ENCODE data around the gene TGFBI.

Gene TGFBI

GRCh38 chr5:136087961-136088871 is 59.4 kb downstream of the TGFBI start:
- DNase-seq (ENCODE audit: low read depth in 2 of 2), result no peak

GRCh38 chr5:136089791-136090190 is 61.0 kb downstream of the TGFBI start:
- no peak for DNase-seq (ENCODE audit: low read depth in 2 of 2)

GRCh38 chr5:136090319-136090718 is 61.5 kb downstream of the TGFBI start:
- no peak for DNase-seq (ENCODE audit: low read depth in 2 of 2)

- DNase-seq (ENCODE audit: low read depth in 2 of 2), result no peak
Observed at GRCh38 chr5:136094189-136094912, 65.6 kb downstream of the TGFBI start.

- no peak for DNase-seq (ENCODE audit: low read depth in 2 of 2)
Observed at GRCh38 chr5:136094913-136095641, 66.3 kb downstream of the TGFBI start.

GRCh38 chr5:136098176-136098575 is 69.4 kb downstream of the TGFBI start:
- DNase-seq (ENCODE audit: low read depth in 2 of 2), result no peak

GRCh38 chr5:136099870-136100269 is 71.1 kb downstream of the TGFBI start:
- DNase-seq (ENCODE audit: low read depth in 2 of 2), result no peak

- DNase-seq (ENCODE audit: low read depth in 2 of 2), result no peak
Observed at GRCh38 chr5:136101884-136102283, 73.1 kb downstream of the TGFBI start.

GRCh38 chr5:136103118-136103517 is 74.3 kb downstream of the TGFBI start:
- DNase-seq (ENCODE audit: low read depth in 2 of 2), result no peak

GRCh38 chr5:136104306-136104965 is 75.6 kb downstream of the TGFBI start:
- no peak for DNase-seq (ENCODE audit: low read depth in 2 of 2)

GRCh38 chr5:136106351-136107031 is 77.7 kb downstream of the TGFBI start:
- DNase-seq (ENCODE audit: low read depth in 2 of 2), result no peak

- no peak for DNase-seq (ENCODE audit: low read depth in 2 of 2)
Observed at GRCh38 chr5:136108180-136108611, 79.4 kb downstream of the TGFBI start.

GRCh38 chr5:136108766-136109165 is 80.0 kb downstream of the TGFBI start:
- no peak for DNase-seq (ENCODE audit: low read depth in 2 of 2)

- DNase-seq (ENCODE audit: low read depth in 2 of 2), result no peak
Observed at GRCh38 chr5:136109453-136110135, 80.8 kb downstream of the TGFBI start.

All from stimulated activated CD8-positive, alpha-beta memory T cell treated with anti-CD3 and anti-CD28 coated beads, Interleukin-2, amount 100 ng/mL, for 48 hours (primary cell).